ENCODE data around the gene TAPBP.
"Not testable (repeated sequence)": the region's sequence is repeated elsewhere in the genome, so short reads cannot be mapped to it uniquely, and the experiment has no call there.

Gene TAPBP

DNA sequence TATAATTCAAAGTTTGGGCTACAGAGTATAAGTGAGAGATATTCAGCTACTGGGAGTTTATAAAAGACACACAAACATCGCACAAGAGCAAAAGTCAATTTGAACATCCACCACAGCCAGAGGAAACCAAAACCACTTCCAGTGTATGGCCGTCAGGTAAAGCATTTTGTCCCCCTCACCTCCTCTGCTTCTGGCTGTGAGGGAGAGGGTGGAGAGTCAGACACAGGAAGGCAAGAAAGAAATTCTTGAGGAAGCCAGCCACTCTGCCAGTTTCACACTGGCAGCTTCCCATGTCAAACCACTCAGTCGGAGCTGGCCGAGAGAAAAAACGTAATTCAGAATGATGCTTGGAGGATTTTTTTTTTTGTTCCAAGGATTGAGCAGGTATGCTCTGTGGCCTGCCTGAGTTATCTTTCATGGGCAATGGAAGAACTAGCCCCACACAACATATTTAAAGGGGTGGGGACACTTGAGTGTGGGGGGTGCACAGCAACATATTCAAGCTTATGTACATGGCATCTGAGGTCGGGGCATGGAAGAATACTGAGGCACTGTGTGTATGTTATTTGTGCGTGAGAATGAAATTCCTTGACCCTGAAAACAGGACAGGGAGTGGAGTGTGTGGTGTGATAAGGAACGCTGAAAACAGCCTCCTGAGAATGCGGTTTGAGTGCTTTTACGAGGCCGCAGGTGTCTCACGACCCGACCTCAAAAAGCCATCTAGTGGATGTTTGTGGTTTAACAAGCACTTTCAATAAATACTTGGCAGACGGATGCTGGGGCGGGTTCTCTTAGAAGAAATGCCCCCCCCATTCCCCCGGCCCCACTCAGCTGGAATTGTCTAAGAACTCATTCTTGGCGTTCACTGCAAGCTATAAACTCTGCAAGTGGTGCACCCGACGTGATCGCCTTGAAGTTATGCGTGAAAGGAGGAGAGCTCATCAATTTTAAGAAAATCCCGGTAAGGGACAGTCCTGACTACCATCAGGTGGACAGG is 31.1 kb upstream of the TAPBP start:
- DNase-seq = peak; percentile 69

DNA sequence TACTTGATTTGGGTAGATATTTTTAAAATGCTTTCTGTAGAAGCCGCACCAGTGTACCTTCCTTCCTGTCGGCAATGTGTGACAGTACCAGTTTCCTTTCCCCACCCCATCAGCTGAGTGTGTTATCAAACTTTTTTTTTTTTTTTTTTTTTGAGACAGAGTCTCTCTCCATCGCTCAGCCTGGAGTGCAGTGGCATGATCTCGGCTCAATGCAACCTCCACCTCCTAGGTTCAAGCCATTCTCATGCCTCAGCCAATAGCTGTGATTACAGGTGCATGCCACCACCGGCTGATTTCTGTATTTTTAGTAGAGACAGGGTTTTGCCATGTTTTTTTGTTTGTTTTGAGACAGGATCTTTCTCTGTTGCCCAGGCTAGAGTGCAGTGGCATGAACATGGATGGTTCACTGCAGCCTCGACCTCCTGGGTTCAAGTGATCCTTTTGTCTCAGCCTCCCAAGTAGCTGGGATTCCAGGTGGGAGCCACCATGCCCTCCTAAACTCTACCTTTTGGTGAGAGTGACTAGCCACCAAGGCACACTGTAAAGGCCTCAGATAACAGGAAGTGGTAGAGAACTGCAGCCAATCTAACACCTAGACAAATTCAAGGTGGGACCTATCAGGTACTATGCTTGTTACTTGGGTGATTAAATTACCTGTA is 30.2 kb upstream of the TAPBP start:
- Histone ChIP-seq H3K27me3 (replicated peaks) (no peaks in the 10 kb centered on the region), H3K27ac (no peak overlapping the region), H3K4me3 (ENCODE audit: low read depth, low read length) (no peak overlapping the region), H3K36me3 (replicated peaks) (no peaks in the 10 kb centered on the region)
- in situ Hi-C loops (cut with HindIII; ENCODE audit: low pct_ligation_motif_present, low sequenced_read_pairs) = no loop called here
- DNase-seq = no peak
- TF ChIP-seq, protein P1, sequence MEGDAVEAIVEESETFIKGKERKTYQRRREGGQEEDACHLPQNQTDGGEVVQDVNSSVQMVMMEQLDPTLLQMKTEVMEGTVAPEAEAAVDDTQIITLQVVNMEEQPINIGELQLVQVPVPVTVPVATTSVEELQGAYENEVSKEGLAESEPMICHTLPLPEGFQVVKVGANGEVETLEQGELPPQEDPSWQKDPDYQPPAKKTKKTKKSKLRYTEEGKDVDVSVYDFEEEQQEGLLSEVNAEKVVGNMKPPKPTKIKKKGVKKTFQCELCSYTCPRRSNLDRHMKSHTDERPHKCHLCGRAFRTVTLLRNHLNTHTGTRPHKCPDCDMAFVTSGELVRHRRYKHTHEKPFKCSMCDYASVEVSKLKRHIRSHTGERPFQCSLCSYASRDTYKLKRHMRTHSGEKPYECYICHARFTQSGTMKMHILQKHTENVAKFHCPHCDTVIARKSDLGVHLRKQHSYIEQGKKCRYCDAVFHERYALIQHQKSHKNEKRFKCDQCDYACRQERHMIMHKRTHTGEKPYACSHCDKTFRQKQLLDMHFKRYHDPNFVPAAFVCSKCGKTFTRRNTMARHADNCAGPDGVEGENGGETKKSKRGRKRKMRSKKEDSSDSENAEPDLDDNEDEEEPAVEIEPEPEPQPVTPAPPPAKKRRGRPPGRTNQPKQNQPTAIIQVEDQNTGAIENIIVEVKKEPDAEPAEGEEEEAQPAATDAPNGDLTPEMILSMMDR (IDR thresholded peaks at IDR 0.05; ENCODE audit: low read depth, low read length, missing control alignments) = no peak

More for the DNA sequence above, 31.1 kb upstream of the TAPBP start:
- no peak overlapping the region for H3K4me3 ChIP-seq (ENCODE audit: low read depth, low read length)
- H3K36me3 ChIP-seq (replicated peaks) = no peaks in the 10 kb centered on the region
- no peak overlapping the region for H3K27ac ChIP-seq
- TF ChIP-seq, protein P1 (IDR thresholded peaks at IDR 0.05; ENCODE audit: low read depth, low read length, missing control alignments) = peak; percentile 67
- in situ Hi-C loops (cut with HindIII; ENCODE audit: low pct_ligation_motif_present, low sequenced_read_pairs) = no loop called here
- no peaks in the 10 kb centered on the region for H3K27me3 ChIP-seq (replicated peaks)

DNA sequence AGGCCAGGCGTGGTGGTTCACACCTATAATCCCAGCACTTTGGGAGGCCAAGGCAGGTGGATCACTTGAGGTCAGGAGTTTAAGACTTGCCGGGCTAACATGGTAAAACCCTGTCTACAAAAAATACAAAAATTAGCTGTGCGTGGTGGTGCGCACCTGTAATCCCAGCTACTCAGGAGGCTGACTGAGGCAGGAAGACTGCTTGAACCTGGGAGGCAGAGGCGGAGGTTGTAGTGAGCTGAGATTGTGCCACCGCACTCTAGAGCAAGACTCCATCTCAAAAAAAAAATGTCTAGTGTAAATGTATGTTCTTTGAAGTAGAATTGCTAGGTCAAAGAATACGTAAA is 29.7 kb upstream of the TAPBP start:
- H3K27me3 ChIP-seq (replicated peaks); in situ Hi-C loops (cut with HindIII; ENCODE audit: low pct_ligation_motif_present, low sequenced_read_pairs); H3K36me3 ChIP-seq (replicated peaks); DNase-seq; H3K27ac ChIP-seq; H3K4me3 ChIP-seq (ENCODE audit: low read depth, low read length): not testable (repeated sequence)

DNA sequence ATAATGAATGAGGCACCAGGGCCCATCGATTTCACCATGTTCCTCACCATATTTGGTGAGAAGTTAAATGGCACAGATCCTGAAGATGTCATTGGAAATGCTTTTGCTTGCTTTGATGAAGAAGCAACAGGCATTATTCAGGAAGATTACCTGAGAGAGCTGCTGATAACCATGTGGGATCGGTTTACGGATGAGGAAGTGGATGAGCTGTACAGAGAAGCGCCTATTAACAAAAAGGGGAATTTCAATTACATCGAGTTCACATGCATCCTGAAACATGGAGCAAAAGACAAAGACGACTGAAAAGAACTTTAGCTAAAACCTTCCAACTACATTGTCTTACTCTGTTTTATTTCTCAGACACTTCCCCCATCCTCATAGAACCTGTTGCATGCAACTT is 25.3 kb upstream of the TAPBP start:
- no peak overlapping the region for H3K4me3 ChIP-seq (ENCODE audit: low read depth, low read length)
- in situ Hi-C loops (cut with HindIII; ENCODE audit: low pct_ligation_motif_present, low sequenced_read_pairs) = no loop called here
- DNase-seq = no peak
- no peaks in the 10 kb centered on the region for H3K27me3 ChIP-seq (replicated peaks)
- H3K36me3 ChIP-seq (replicated peaks) = no peaks in the 10 kb centered on the region
- H3K27ac ChIP-seq = no peak overlapping the region
- TF ChIP-seq, protein P1 (IDR thresholded peaks at IDR 0.05; ENCODE audit: low read depth, low read length, missing control alignments) = no peak

DNA sequence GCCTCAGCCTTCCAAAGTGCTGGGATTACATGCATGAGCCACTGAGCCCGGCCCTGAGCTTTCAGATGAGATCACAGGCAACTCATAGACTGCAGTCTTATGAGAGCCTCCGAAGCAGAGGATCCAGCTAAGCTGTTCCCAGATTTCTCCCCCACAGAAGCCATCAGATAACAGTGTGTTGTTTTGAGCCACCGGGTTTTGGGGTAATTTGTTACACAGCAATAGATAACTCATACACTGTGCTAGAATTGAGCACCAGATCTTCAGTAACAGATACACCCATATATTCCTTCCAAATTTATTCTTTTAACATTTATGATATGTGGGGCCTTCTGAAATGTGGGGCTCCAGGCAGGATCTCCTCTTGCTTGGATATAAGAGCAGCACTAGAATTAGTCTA is 22.6 kb upstream of the TAPBP start:
- no peak overlapping the region for H3K4me3 ChIP-seq (ENCODE audit: low read depth, low read length)
- DNase-seq = no peak
- H3K27ac ChIP-seq = no peak overlapping the region
- TF ChIP-seq, protein P1 (IDR thresholded peaks at IDR 0.05; ENCODE audit: low read depth, low read length, missing control alignments) = no peak
- no peaks in the 10 kb centered on the region for H3K36me3 ChIP-seq (replicated peaks)
- in situ Hi-C loops (cut with HindIII; ENCODE audit: low pct_ligation_motif_present, low sequenced_read_pairs) = no loop called here
- H3K27me3 ChIP-seq (replicated peaks) = no peaks in the 10 kb centered on the region

DNA sequence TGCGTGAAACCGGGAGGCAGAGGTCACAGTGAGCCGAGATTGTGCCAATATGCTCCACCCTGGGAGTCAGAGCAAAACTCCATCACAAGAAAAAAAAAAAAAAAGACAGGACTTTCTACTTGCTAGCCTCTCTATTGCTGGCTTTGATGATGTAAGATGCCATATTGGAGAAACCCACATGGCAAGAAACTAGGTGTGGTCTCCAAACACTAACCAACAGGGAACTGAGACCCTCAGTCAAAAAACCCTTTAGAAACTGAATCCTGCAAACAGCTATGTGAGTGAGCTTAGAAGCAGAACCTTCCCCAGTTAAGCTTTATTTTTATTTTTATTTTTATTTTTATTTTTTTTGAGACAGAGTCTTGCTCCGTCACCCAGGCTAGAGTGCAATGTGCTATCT is 22.0 kb upstream of the TAPBP start:
- Histone ChIP-seq H3K27ac (no peak overlapping the region), H3K4me3 (ENCODE audit: low read depth, low read length) (no peak overlapping the region), H3K27me3 (replicated peaks) (no peaks in the 10 kb centered on the region), H3K36me3 (replicated peaks) (no peaks in the 10 kb centered on the region)
- TF ChIP-seq, protein P1 (IDR thresholded peaks at IDR 0.05; ENCODE audit: low read depth, low read length, missing control alignments) = no peak
- in situ Hi-C loops (cut with HindIII; ENCODE audit: low pct_ligation_motif_present, low sequenced_read_pairs) = no loop called here
- DNase-seq = no peak
